ENCODE results near the gene PTPRE.

GRCh38 chr10:128092454-128092853 is 185.6 kb downstream of the PTPRE start:
- no peak for TF ChIP-seq YY1 (IDR thresholded peaks at IDR 0.05; ENCODE audit: insufficient read depth, insufficient read length)
- TF ChIP-seq SUZ12 (IDR thresholded peaks at IDR 0.05; ENCODE audit: extremely low read depth, insufficient read depth, insufficient read length): no peak
- no peak for TF ChIP-seq ZNF274 (IDR thresholded peaks at IDR 0.05; ENCODE audit: low read depth, low read length)
